Naive thymus-derived CD8-positive, alpha-beta T cell (primary cell): ENCODE data around the gene ECHS1. TPM values are rescaled to one million over a fixed set of nuclear protein-coding genes. Genes with fewer than 3 reads are reported as not detected.

ENCODE experiments used
- ATAC-seq, 2 donors: fragments of 150-1000 bp; cut with Tn5 transposase in 1 of 2; sonication (Bioruptor Pico), chemical (Tn5 transposase) in 1 of 2; 1 replicate in 1 of 2; 2 replicates in 1 of 2; pipeline ENCODE4 v1.10.0; 2021; ENCODE audit warnings: mild to moderate bottlenecking in 2 of 2, moderate library complexity in 2 of 2
- POLR2A ChIA-PET: fragments of 350-600 bp; sonication (Branson Sonifier 250); formaldehyde crosslinking; loops from one replicate; lab custom pipeline; 2021; ENCODE audit warnings: antibody characterized with exemption; lab: Charles Lee
- DNase-seq, 10 donors: peaks; one replicate each; pipeline versions ENCODE4 v3.0.0 to v3.0.0-alpha.2; 2020 to 2022
- H3K27ac Mint-ChIP-seq, 10 donors: one replicate each; pipeline ENCODE4 v1.8.0; 2020 to 2022; ENCODE audit warnings: mild to moderate bottlenecking in 10 of 10, mixed read lengths in 10 of 10, moderate library complexity in 4 of 10, inconsistent platforms in 1 of 10
- H3K27me3 Mint-ChIP-seq, 5 donors: one replicate each; pipeline ENCODE4 v1.8.0; 2021 to 2022; ENCODE audit warnings: mixed read lengths in 5 of 5
- H3K36me3 Mint-ChIP-seq, 3 donors: one replicate each; pipeline ENCODE4 v1.8.0; 2020 to 2022; ENCODE audit warnings: mixed read lengths in 3 of 3, mild to moderate bottlenecking in 2 of 3, inconsistent platforms in 1 of 3
- H3K4me1 Mint-ChIP-seq, 4 donors: one replicate each; pipeline ENCODE4 v1.8.0; 2021 to 2022; ENCODE audit warnings: mixed read lengths in 4 of 4
- H3K4me3 Mint-ChIP-seq, 10 donors: one replicate each; pipeline ENCODE4 v1.8.0; 2020 to 2022; ENCODE audit warnings: mild to moderate bottlenecking in 10 of 10, mixed read lengths in 10 of 10, moderate library complexity in 6 of 10, inconsistent platforms in 1 of 10
- H3K9me3 Mint-ChIP-seq, 9 donors: one replicate each; pipeline ENCODE4 v1.8.0; 2020 to 2022; ENCODE audit warnings: mixed read lengths in 9 of 9, mild to moderate bottlenecking in 3 of 9, inconsistent platforms in 1 of 9, moderate library complexity in 1 of 9
- polyA plus RNA-seq, 3 donors: library from polyadenylated mRNA; unstranded; fragments of 300-500 nt; fragmentation: Illumina TruSeq; gene quantifications; one replicate each; pipeline ENCODE4 v1.2.3, GENCODE V29; 2021
- total RNA-seq, 8 experiments: library from RNA in 2 of 8; stranded (reverse) in 2 of 8; gene quantifications; one replicate each; pipeline ENCODE4 v1.2.3 and lab custom pipeline; 2021 to 2026

ECHS1 gene
- total and polyA plus RNA-seq, 5 experiments from 2014 or later: 28.3 to 110 (median 103) TPM

DNA sequence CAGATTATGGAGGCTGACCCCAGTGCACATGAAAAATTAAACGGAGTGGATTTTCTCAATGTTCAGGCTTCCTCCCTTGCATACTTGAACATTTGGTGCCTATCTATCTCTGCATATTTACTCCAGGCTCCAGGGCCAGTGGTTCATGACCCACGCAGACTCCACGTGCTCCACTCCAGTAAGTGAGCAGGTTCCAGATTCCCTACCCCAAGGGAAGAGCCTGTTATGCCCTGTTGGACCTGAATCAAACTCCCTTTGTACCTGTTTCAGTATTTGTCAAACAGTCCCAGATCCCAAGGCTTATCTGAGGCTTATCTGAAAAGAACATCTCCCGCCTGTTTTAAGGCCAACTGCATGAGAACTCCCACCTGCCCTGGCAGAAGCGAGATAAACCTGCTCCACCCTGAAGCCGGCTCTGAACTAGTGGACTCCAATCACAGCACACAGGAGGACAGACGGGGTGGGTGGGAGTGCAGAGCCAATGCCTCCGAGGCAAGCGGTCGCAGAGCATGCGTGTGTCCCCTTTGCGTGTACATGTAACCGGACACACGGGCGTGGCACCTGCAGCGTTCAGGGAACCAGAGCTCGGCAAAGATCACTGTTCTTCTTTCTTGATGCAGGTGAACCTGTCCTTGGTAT, 13.1 kb downstream of the ECHS1 start:
- peak overlapping the region; percentile 15 to 86 (median 48) for H3K27ac Mint-ChIP-seq
- H3K4me1 Mint-ChIP-seq: peaks cover 3 to 16% (median 8%) of the 10 kb centered on the region in 4 donors
- no peak overlapping the region for H3K4me3 Mint-ChIP-seq
- H3K36me3 Mint-ChIP-seq: peaks cover 0 to 25% (median 4%) of the 10 kb centered on the region in 3 donors
- no peak for DNase-seq
- H3K27me3 Mint-ChIP-seq: no peaks in the 10 kb centered on the region
- H3K9me3 Mint-ChIP-seq: no peaks in the 10 kb centered on the region
- POLR2A ChIA-PET: no interaction called here
- no peak for ATAC-seq

DNA sequence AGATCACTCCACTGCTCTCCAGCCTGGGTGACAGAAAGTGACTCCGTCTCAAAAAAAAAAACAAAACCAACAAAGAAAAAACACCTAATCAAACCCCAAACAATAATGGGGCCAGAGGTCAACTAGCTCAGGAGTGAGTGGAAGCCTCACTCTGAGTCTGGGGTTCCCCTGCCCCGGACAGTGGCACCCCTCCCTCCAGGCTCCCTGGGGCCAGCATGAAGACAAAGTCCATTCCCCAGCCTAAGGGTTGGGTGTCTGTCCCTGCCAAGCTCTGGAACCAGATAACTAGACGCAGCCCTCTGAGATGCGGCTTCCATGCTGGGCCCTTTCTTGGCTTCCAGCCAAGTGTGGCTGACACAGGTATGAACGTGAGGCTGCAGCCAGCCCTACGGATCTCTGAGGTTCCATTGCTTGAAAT, 13.6 kb downstream of the ECHS1 start:
- H3K27ac Mint-ChIP-seq: peak overlapping the region in 6 of 10 donors; percentile 15 to 75 (median 36)
- no peaks in the 10 kb centered on the region for H3K27me3 Mint-ChIP-seq
- peak in 1 of 2 donors; percentile 11 for ATAC-seq
- H3K36me3 Mint-ChIP-seq: peaks cover 0 to 21% (median 2%) of the 10 kb centered on the region in 3 donors
- POLR2A ChIA-PET: interaction anchor here (0.8 to 1.9 kb wide), 4 partner anchors 23 to 32 kb away, joined by 3 to 7 read pairs (median 5); partner anchors contain the start of gene CALY
- peaks cover 3 to 16% (median 8%) of the 10 kb centered on the region in 4 donors for H3K4me1 Mint-ChIP-seq
- DNase-seq: peak in 5 of 10 donors; percentile 36 to 48 (median 39)
- no peak overlapping the region for H3K4me3 Mint-ChIP-seq
- no peaks in the 10 kb centered on the region for H3K9me3 Mint-ChIP-seq

DNA sequence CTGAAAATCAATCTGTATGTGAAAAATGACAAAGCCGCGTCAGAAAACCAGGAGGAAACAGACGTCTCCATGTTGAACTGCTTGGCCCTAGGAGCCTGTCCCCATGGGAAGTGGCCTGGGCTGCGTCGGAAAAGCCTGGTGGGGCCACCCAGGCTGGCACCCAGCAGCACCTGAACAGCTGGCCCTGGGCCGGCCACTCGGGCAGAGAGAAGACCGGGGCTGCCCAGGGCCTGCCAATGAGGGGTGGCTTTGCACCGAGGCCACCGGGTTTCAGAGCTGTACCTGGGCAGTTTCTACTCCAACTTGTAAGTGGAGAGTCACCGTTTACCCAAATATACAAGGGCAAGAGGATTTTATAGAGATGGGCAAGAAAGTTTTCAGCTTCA, 14.2 kb downstream of the ECHS1 start:
- H3K27me3 Mint-ChIP-seq: no peaks in the 10 kb centered on the region
- DNase-seq (no peak), ATAC-seq (no peak)
- POLR2A ChIA-PET: interaction anchor here (0.8 to 2.1 kb wide), 6 partner anchors 15 to 32 kb away, joined by 3 to 11 read pairs (median 5); partner anchors contain the start of gene CALY
- H3K36me3 Mint-ChIP-seq: peaks cover 0 to 18% (median 0%) of the 10 kb centered on the region in 3 donors
- no peaks in the 10 kb centered on the region for H3K9me3 Mint-ChIP-seq
- peak overlapping the region in 2 of 10 donors; percentile 18 to 24 for H3K4me3 Mint-ChIP-seq
- peak overlapping the region in 5 of 10 donors; percentile 43 to 69 (median 63) for H3K27ac Mint-ChIP-seq
- peaks cover 3 to 16% (median 8%) of the 10 kb centered on the region in 4 donors for H3K4me1 Mint-ChIP-seq

DNA sequence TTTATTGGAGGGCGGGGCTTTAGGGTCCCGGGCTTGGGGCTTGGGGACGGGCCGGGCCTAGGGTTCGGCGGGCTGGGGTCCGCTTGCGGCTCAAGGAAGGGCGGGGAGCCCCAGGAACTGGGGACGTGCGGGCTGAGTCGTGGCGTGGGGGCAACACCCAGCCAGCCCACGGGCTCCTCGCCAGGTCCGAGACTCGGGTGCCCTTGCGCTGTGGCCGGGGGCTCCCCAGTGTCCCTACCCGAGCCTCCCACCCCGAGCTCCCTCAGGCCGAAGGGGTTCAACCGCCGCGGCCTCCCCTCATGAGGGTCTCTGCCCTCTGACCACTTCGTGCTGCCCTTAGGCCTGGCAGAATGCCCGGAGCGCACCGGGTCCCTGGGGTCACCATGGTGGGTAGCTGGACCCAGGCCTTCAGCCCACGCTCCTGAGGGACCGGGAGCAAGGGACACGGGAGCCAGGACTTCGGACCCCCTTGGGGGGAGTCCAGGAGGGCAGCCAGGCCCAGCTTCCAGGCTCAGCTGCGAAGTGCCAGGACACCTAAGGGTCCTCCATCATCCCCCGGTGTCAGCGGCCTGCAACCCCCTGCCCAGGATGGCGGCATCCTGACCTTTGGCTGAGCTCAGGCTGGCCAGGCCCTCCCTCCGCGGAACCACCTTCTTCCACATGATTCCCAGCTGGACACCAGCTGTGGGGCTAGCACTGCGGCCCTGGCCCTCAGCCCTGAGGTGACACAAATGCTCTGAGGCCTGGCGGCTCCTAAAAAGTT, 14.8 kb downstream of the ECHS1 start:
- peak overlapping the region in 4 of 10 donors; percentile 18 to 62 (median 24) for H3K4me3 Mint-ChIP-seq
- H3K27ac Mint-ChIP-seq: peak overlapping the region in 3 of 10 donors; percentile 24 to 69 (median 63)
- peaks cover 3 to 16% (median 8%) of the 10 kb centered on the region in 4 donors for H3K4me1 Mint-ChIP-seq

DNA sequence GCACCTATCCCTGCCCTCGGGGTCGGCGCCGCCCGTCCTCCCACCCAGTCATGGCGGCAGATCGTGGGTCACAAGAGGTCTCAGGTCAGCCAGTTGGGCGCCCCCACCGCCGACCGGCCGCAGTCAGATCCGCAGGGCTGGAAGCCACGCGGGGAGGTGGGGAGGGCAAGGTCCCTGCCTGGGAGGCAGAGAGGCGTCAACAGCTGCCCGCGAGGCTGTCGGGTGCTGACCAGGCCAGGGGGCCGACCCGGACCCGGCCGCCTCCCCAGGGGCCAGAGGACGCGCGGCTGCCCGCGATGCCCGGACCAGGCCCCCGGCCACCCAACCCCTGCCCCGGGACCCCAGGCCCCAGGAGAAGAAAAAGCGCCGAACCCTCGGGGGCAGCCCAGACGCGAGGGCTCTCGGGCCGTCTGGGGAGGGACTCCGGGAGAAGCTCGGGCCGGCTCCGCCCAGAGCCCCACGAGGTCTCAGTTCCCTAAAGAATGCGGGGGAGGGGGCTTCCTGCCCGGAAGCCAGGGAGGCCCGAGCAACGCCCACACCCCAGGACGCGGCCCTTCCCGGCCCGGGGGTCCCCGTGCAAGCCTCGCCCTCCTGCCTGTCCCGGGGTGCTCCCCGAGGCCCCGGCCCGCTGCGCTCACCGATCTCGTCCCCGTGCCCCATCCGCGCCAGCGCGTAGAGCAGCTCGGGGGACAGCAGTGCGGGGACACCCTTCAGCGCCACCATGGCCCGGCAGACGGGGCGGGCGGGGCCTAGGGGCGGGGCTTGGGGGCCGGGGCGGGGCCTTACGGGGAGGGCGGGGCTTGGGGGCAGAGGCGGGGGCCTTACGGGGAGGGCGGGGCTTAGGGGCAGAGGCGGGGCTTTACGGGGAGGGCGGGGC, 15.6 kb downstream of the ECHS1 start, which contains the start of gene FUOM:
FUOM (minus strand) TSS at position 735 of the 877 bp plus-strand sequence; CDS start at position 723, 12 bp downstream.
- no peaks in the 10 kb centered on the region for H3K9me3 Mint-ChIP-seq
- DNase-seq: peak; percentile 62 to 85 (median 74)
- peak; percentile 88 to 91 for ATAC-seq
- H3K27me3 Mint-ChIP-seq: no peaks in the 10 kb centered on the region
- H3K4me1 Mint-ChIP-seq: peaks cover 3 to 16% (median 8%) of the 10 kb centered on the region in 4 donors
- peak within 1 kb of the TSS; percentile 62 to 87 (median 74) for H3K4me3 Mint-ChIP-seq
- peak within 1 kb of the TSS in 7 of 10 donors; percentile 24 to 81 (median 62) for H3K27ac Mint-ChIP-seq
- H3K36me3 Mint-ChIP-seq: peaks cover 0 to 9% (median 0%) of the 10 kb centered on the region in 3 donors
- POLR2A ChIA-PET: interaction anchor here (1.9 to 2.1 kb wide), 2 partner anchors 21 to 32 kb away, joined by 7 to 11 read pairs; no protein-coding TSS in a partner anchor

More for the DNA sequence above, 14.8 kb downstream of the ECHS1 start:
- POLR2A ChIA-PET: interaction anchor here (1.1 to 2.1 kb wide), 4 partner anchors 15 to 31 kb away, joined by 3 to 11 read pairs (median 6); partner anchors contain the start of gene CALY
- Mint-ChIP-seq H3K9me3 (no peaks in the 10 kb centered on the region), H3K27me3 (no peaks in the 10 kb centered on the region), H3K36me3 (peaks cover 0 to 15% (median 0%) of the 10 kb centered on the region in 3 donors)
- DNase-seq (peak in 1 of 10 donors; percentile 12), ATAC-seq (peak; percentile 21 to 45)

DNA sequence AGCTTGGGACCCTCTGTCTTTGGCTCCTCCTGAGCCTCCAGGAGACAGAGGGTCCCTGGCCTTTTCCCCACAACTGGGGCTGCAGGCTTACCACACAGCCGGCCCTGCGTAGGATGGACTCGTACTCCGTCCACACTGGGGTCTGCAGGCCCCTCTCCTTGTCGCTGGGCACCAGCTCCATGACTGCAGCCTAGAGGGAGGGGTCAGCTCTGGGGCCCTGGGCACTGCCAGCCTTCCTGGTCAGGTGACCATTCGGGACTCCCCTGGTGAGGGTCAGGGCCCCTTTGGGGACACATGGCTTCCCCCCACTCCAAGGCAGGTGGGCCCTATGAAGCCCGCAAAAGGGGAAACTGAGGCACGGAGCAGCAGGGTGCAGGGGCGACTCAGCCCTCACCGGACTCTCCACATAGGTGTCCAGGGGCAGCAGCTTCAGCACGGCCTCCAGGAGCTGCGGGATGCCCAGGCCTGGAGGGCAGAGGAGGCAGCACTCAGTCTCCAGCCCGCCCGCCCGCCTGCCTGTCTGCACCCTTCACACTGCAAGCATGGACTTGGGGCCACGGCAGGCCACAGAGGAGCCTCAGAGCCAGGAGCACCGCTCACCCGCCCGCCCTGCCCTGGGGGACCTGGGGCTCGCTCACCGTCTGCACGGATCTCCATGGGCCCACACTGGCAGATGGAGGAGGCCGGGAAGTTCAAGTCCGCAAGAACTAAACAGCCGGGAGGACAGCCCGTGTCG, 16.4 kb downstream of the ECHS1 start:
- POLR2A ChIA-PET: interaction anchor here (0.6 to 2.1 kb wide), 3 partner anchors 21 to 82 kb away, joined by 3 to 11 read pairs (median 4); no protein-coding TSS in a partner anchor
- Mint-ChIP-seq H3K4me1 (peaks cover 3 to 12% (median 6%) of the 10 kb centered on the region in 4 donors), H3K27me3 (no peaks in the 10 kb centered on the region), H3K27ac (peak overlapping the region in 3 of 10 donors; percentile 59 to 81 (median 63)), H3K36me3 (peaks cover 0 to 2% (median 0%) of the 10 kb centered on the region in 3 donors), H3K9me3 (no peaks in the 10 kb centered on the region), H3K4me3 (peak overlapping the region; percentile 69 to 84 (median 74))
- ATAC-seq: no peak
- DNase-seq: no peak

DNA sequence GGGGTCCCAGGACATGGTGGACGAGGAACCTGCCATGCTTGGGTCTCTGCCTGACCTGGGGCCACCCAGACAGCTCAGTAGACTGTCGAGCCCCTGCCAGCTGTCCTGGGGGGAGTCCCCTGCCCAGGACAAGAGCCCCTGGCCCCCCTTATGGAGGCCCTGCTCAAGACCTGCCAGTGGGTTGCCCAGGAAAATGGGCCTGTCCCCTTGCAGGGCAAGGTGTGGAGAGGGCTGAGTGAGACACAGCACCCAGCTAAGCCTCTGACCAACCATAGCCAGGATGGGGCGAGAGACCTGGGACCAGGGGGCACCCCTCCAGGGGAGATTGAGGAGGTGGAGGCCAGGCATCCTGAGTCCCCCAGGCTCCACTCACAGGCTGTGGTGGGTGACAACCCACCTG, 17.2 kb downstream of the ECHS1 start:
- H3K36me3 Mint-ChIP-seq: no peaks in the 10 kb centered on the region
- DNase-seq (no peak), ATAC-seq (no peak)
- no peaks in the 10 kb centered on the region for H3K9me3 Mint-ChIP-seq
- peak overlapping the region; percentile 33 to 79 (median 70) for H3K4me3 Mint-ChIP-seq
- no peaks in the 10 kb centered on the region for H3K27me3 Mint-ChIP-seq
- POLR2A ChIA-PET: interaction anchor here (1.0 to 1.2 kb wide), 2 partner anchors 23 to 34 kb away, joined by 3 to 4 read pairs; partner anchors contain the start of gene PAOX
- H3K27ac Mint-ChIP-seq: peak overlapping the region in 4 of 10 donors; percentile 11 to 85 (median 56)
- H3K4me1 Mint-ChIP-seq: peaks cover 3 to 7% (median 5%) of the 10 kb centered on the region in 4 donors

DNA sequence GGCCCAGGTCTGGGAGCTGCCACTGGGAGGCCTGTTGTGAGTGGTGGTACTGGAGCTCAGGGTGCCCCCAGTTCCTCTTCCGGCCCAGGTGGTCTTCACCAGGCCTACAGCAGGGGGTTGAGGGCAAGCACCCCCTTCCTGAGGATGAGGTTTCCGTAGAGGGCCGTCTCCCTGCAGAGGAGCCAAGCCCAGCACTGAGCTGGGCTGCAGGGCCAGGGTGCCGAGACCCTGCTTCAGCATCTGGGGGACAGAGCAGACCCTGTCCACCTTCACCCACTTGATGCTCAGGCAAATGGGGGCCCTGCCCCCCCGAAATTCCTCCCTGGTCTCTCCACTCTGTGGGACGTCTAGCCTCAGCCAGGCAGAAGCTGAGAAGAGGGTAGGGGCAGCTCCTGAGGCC, 17.9 kb downstream of the ECHS1 start:
- no peak overlapping the region for H3K27ac Mint-ChIP-seq
- DNase-seq (no peak), ATAC-seq (no peak)
- POLR2A ChIA-PET: interaction anchor here (1.0 kb wide), 1 partner anchor 23 kb away, joined by 3 read pairs; the partner anchor contains the start of gene PAOX
- H3K9me3 Mint-ChIP-seq: no peaks in the 10 kb centered on the region
- peaks cover 3 to 7% (median 4%) of the 10 kb centered on the region in 4 donors for H3K4me1 Mint-ChIP-seq
- no peaks in the 10 kb centered on the region for H3K36me3 Mint-ChIP-seq
- H3K4me3 Mint-ChIP-seq: peak overlapping the region in 1 of 10 donors; percentile 22
- H3K27me3 Mint-ChIP-seq: no peaks in the 10 kb centered on the region

DNA sequence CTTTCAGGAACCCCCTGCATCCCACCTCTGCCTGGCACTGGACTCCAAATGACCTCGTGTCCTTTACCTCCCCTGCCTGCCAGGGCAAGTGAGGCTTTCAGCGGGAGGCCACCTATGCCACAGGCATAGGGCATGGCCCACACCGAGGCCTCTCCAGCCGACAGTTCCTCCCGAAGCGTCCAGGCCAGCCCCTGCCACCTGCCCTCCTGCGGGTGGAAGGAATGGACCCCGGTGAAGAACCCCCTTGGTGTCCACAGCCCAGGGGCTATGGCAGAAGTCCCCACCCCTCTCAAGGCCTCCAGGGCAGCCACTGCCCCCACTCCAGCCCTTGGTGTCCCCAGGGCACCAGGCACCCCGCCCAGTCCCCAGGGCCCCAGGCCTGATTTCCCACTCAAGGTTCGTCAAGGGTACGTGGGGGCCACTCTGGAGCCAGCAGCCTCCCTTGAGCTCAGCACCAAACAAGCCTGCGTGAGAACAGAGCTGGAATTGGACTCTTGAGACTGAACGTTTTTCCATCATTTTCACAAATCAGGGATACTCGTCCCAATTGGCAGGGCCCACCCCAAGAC, 18.4 kb downstream of the ECHS1 start:
- Mint-ChIP-seq H3K4me3 (no peak overlapping the region), H3K27ac (no peak overlapping the region), H3K9me3 (no peaks in the 10 kb centered on the region), H3K36me3 (no peaks in the 10 kb centered on the region), H3K27me3 (no peaks in the 10 kb centered on the region), H3K4me1 (peaks cover 3 to 10% (median 5%) of the 10 kb centered on the region in 4 donors)
- POLR2A ChIA-PET: interaction anchor here (1.0 kb wide), 1 partner anchor 24 kb away, joined by 3 read pairs; the partner anchor contains the start of gene PAOX
- ATAC-seq (no peak), DNase-seq (no peak)

DNA sequence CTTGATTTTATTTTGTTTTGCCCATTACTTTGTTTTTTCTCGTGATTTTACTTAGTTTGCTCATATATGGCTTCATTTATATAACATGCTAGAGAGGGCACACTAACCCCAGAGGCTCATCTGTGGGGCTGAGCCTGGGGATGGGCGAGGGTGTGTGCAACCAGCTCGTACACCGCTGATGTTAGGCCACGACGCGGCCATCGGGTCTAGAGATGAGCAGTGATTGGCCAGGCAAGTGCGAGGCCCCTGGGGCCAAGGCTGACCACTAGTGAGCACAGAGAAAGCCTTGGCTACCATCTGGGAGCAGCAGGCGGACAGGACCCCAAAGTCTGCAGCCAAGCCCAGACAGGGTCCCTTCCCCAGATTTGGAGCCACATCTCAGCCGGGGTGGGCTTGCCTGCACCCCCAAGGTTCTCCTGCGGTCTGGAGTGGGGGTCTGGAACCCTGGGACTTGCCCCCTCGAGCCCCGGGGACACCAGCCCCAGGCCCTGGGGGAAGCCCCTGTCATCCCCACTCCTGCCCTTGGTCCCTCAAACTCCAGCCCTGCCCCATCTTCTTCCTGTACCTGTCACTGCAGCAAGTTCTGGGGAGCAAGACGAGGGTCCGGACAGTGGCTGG, 19.1 kb downstream of the ECHS1 start:
- H3K27ac Mint-ChIP-seq: no peak overlapping the region
- POLR2A ChIA-PET: no interaction called here
- ATAC-seq (no peak), DNase-seq (no peak)
- H3K27me3 Mint-ChIP-seq: peaks cover 2 to 6% (median 3%) of the 10 kb centered on the region in 5 donors
- H3K9me3 Mint-ChIP-seq: no peaks in the 10 kb centered on the region
- no peak overlapping the region for H3K4me3 Mint-ChIP-seq
- peaks cover 5 to 13% (median 6%) of the 10 kb centered on the region in 4 donors for H3K4me1 Mint-ChIP-seq
- no peaks in the 10 kb centered on the region for H3K36me3 Mint-ChIP-seq
